Vagina (tissue), 2 donors: ENCODE data around the gene SERTAD2. TPM values are rescaled to one million over a fixed set of nuclear protein-coding genes. Genes with fewer than 3 reads are reported as not detected.

Experiments used
- DNase-seq, 2 donors: peaks; one replicate each; pipeline ENCODE4 v3.0.0-alpha.2; 2017; ENCODE audit errors: extremely low spot score in 2 of 2
- H3K27ac ChIP-seq: fragments of 200-600 bp; sonication (generic); one replicate; pipeline ENCODE4 v1.5.1; 2019
- H3K27me3 ChIP-seq: fragments of 200-600 bp; sonication (generic); one replicate; pipeline ENCODE4 v1.5.1; 2019
- H3K36me3 ChIP-seq, 2 donors: fragments of 200-600 bp; sonication (generic); one replicate each; pipeline ENCODE4 v1.5.1; 2017 to 2019
- H3K4me1 ChIP-seq: fragments of 200-600 bp; sonication (generic); one replicate; pipeline ENCODE4 v1.5.1; 2019
- H3K4me3 ChIP-seq, 2 donors: fragments of 200-600 bp; sonication (generic); 1 replicate in 1 of 2; 2 replicates in 1 of 2; pipeline ENCODE4 v1.5.1; 2016 to 2019
- H3K9me3 ChIP-seq: fragments of 200-600 bp; sonication (generic); one replicate; pipeline ENCODE4 v1.5.1; 2019
- POLR2A ChIP-seq, 2 donors: fragments of 450-650 bp; IDR thresholded peaks; one replicate each; pipeline ENCODE4 v1.6.1; 2017; ENCODE audit warnings: antibody characterized with exemption in 2 of 2, mild to moderate bottlenecking in 2 of 2, moderate library complexity in 2 of 2
- POLR2AphosphoS5 ChIP-seq, 2 donors: sonication (generic); formaldehyde crosslinking; IDR thresholded peaks; one replicate each; pipeline ENCODE4 v1.9.0; 2017; ENCODE audit warnings: antibody characterized with exemption in 2 of 2, mild to moderate bottlenecking in 2 of 2, low read depth in 1 of 2; ENCODE audit not compliant: insufficient read depth in 1 of 2
- intact Hi-C: fragments of 100-400 bp; cut with DNase I; formaldehyde crosslinking; loops from one replicate; pipeline ENCODE4 v1.15.1; 2023
- total RNA-seq: library from RNA; depleted of rRNA; stranded (reverse); fragments of >200 nt; gene quantifications from one replicate; pipeline ENCODE4 v1.2.3, GENCODE V29; 2016
- TF ChIP-seq, protein P1 (sequence below), 3 experiments: fragments of 450-650 bp in 2 of 3; fragments of 200-600 bp in 1 of 3; sonication (generic) in 1 of 3; IDR thresholded peaks; one replicate each; pipeline ENCODE4 v1.5.1; 2017 to 2019; ENCODE audit warnings: antibody characterized with exemption in 3 of 3, mild to moderate bottlenecking in 2 of 3, moderate library complexity in 2 of 3

Gene SERTAD2
- total RNA-seq, 1 donor from 2014 or later, result 19.2 TPM

DNA sequence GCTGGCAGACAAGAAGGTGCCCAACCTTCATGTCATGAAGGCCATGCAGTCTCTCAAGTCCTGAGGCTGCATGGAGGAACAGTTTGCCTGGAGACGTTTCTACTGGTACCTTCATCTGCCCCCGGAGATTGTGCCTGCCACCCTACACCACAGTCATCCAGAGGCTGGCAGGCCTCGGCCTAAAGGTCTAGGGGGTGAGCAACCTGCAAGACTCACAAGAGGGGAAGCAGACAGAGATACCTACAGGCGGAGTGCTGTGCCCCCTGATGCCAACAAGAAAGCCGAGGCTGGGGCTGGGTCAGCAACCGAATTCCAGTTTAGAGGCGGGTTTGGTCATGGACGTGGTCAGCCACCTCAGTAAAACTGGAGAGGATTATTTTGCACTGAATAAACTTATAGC, 12.0 kb upstream of the SERTAD2 start:
- H3K9me3 ChIP-seq, result no peaks in the 10 kb centered on the region
- no peak overlapping the region for H3K27ac ChIP-seq
- no peaks in the 10 kb centered on the region for H3K36me3 ChIP-seq
- no peak overlapping the region for H3K4me3 ChIP-seq
- DNase-seq, result no peak
- H3K4me1 ChIP-seq, result peaks cover 14% of the 10 kb centered on the region
- TF ChIP-seq, protein P1, sequence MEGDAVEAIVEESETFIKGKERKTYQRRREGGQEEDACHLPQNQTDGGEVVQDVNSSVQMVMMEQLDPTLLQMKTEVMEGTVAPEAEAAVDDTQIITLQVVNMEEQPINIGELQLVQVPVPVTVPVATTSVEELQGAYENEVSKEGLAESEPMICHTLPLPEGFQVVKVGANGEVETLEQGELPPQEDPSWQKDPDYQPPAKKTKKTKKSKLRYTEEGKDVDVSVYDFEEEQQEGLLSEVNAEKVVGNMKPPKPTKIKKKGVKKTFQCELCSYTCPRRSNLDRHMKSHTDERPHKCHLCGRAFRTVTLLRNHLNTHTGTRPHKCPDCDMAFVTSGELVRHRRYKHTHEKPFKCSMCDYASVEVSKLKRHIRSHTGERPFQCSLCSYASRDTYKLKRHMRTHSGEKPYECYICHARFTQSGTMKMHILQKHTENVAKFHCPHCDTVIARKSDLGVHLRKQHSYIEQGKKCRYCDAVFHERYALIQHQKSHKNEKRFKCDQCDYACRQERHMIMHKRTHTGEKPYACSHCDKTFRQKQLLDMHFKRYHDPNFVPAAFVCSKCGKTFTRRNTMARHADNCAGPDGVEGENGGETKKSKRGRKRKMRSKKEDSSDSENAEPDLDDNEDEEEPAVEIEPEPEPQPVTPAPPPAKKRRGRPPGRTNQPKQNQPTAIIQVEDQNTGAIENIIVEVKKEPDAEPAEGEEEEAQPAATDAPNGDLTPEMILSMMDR (IDR thresholded peaks at IDR 0.05), result no peak
- TF ChIP-seq POLR2A (IDR thresholded peaks at IDR 0.05) (no peak), POLR2AphosphoS5 (IDR thresholded peaks at IDR 0.05; ENCODE audit: insufficient read depth in 1 of 2, low read depth in 1 of 2) (no peak)
- intact Hi-C loops, result no loop called here
- H3K27me3 ChIP-seq, result no peaks in the 10 kb centered on the region

DNA sequence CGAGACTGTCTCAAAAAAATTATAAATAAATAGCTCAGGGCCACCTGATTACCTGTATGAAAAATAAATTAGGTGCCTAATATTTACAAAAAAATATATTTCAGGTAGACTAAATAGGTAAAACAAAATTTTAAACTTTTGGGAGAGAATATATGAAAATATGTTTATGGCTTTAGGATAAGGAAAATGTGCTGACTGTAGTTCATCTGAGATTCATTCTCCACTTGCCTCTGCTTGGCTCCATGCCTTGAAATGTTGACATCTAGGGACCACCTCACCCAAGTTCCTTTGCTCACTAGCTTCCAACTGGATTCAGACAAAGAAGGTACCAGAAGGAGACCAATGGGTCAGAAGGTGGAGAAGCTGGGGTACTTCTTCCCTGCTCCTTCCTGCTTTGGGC, 9.7 kb upstream of the SERTAD2 start:
- no peak overlapping the region for H3K27ac ChIP-seq
- TF ChIP-seq POLR2AphosphoS5 (IDR thresholded peaks at IDR 0.05; ENCODE audit: insufficient read depth in 1 of 2, low read depth in 1 of 2) (no peak), POLR2A (IDR thresholded peaks at IDR 0.05) (no peak)
- TF ChIP-seq, protein P1 (IDR thresholded peaks at IDR 0.05), result no peak
- no peaks in the 10 kb centered on the region for H3K9me3 ChIP-seq
- intact Hi-C loops, result no loop called here
- peaks cover 14% of the 10 kb centered on the region for H3K4me1 ChIP-seq
- H3K4me3 ChIP-seq, result no peak overlapping the region
- H3K27me3 ChIP-seq, result no peaks in the 10 kb centered on the region
- no peak for DNase-seq
- no peaks in the 10 kb centered on the region for H3K36me3 ChIP-seq

DNA sequence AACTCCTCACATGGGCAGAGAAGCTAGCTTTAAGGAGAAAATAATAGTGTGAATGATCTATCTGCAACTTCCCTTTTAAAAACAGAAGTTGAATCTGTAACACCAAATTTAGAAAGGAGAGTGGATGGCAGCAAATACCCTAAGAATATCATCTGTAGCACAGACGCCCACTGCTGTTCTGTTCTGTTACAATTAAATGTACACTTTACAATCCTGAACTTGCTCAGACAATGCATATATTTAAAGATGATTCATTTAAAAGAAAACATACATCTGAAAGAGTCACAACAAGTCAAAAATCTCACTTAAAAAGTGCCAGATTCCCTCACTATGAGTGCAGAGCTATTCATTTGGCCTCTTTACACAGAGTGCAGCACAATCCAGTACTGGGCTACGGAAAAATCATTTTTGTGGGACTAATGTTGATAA, 8.0 kb upstream of the SERTAD2 start:
- Histone ChIP-seq H3K27me3 (no peaks in the 10 kb centered on the region), H3K9me3 (no peaks in the 10 kb centered on the region), H3K27ac (no peak overlapping the region), H3K4me3 (no peak overlapping the region), H3K36me3 (no peaks in the 10 kb centered on the region), H3K4me1 (peaks cover 3% of the 10 kb centered on the region)
- intact Hi-C loops, result no loop called here
- no peak for DNase-seq
- TF ChIP-seq POLR2AphosphoS5 (IDR thresholded peaks at IDR 0.05; ENCODE audit: insufficient read depth in 1 of 2, low read depth in 1 of 2) (no peak), POLR2A (IDR thresholded peaks at IDR 0.05) (no peak)
- TF ChIP-seq, protein P1 (IDR thresholded peaks at IDR 0.05), result no peak

DNA sequence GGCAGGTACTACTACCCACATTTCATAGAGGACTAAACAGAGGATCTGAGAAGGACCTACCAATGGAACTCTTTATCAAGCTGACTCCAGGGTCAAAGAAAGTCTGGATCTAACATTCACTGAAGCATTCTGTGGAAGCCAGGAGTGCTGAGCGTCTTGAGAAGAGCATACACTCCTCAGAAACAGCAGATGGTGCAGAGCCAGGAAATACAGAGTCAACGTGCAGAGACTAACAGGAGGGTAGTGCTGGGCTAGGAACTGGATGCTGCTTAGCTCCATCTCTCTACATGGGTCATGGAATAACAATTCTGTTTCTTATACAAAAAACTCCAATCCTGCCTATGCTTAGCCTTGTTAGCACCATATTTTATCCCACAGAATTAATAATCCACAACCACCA, 5.5 kb upstream of the SERTAD2 start:
- Histone ChIP-seq H3K36me3 (no peaks in the 10 kb centered on the region), H3K9me3 (no peaks in the 10 kb centered on the region), H3K27ac (no peak overlapping the region), H3K4me3 (no peak overlapping the region), H3K4me1 (peaks cover 14% of the 10 kb centered on the region), H3K27me3 (no peaks in the 10 kb centered on the region)
- DNase-seq, result no peak
- TF ChIP-seq POLR2AphosphoS5 (IDR thresholded peaks at IDR 0.05; ENCODE audit: insufficient read depth in 1 of 2, low read depth in 1 of 2) (no peak), POLR2A (IDR thresholded peaks at IDR 0.05) (no peak)
- TF ChIP-seq, protein P1 (IDR thresholded peaks at IDR 0.05), result no peak
- intact Hi-C loops, result no loop called here

DNA sequence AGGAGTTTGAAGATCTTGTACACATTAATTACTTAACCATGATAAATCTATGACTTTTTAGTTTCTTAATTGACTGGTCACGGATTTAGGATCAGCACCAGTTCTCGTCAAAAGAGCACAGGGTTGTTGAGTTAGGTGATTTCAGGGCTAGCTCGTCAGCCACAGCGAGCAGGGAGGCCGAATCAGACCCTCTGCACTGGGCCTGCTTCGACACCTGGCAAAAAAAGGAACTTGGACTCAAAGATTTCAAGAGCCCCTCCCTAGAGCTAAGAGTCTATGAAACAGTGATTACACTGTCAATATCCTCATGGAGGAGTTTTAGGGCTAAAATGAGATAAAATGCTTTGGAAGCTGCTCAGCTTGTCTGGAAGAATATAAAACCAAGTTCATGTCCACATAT, 4.6 kb upstream of the SERTAD2 start:
- no peaks in the 10 kb centered on the region for H3K27me3 ChIP-seq

More for the DNA sequence above, 4.6 kb upstream of the SERTAD2 start:
- DNase-seq, result no peak
- no peak overlapping the region for H3K27ac ChIP-seq
- H3K36me3 ChIP-seq, result no peaks in the 10 kb centered on the region
- H3K4me3 ChIP-seq, result no peak overlapping the region
- intact Hi-C loops, result no loop called here
- no peaks in the 10 kb centered on the region for H3K9me3 ChIP-seq
- H3K4me1 ChIP-seq, result peaks cover 14% of the 10 kb centered on the region
- TF ChIP-seq POLR2A (IDR thresholded peaks at IDR 0.05), result no peak
- TF ChIP-seq, protein P1 (IDR thresholded peaks at IDR 0.05), result no peak
- no peak for TF ChIP-seq POLR2AphosphoS5 (IDR thresholded peaks at IDR 0.05; ENCODE audit: insufficient read depth in 1 of 2, low read depth in 1 of 2)
